Measurements from ENCODE around the gene FHIT.

The FHIT gene

GRCh38 chr3:60102154-60102553, 1149.1 kb downstream of the FHIT start:
- DNase-seq (ENCODE audit: low read depth) = no peak

- no peak for DNase-seq (ENCODE audit: low read depth)
These were observed 1149.6 kb downstream of the FHIT start for GRCh38 chr3:60101621-60102020.

GRCh38 chr3:60096403-60096802, 1154.8 kb downstream of the FHIT start:
- DNase-seq (ENCODE audit: low read depth) = no peak

GRCh38 chr3:60095930-60096329, 1155.3 kb downstream of the FHIT start:
- no peak for DNase-seq (ENCODE audit: low read depth)

GRCh38 chr3:60095516-60095915, 1155.7 kb downstream of the FHIT start:
- no peak for DNase-seq (ENCODE audit: low read depth)

GRCh38 chr3:60094392-60094947, 1156.8 kb downstream of the FHIT start:
- no peak for DNase-seq (ENCODE audit: low read depth)

GRCh38 chr3:60090548-60090947, 1160.7 kb downstream of the FHIT start:
- no peak for DNase-seq (ENCODE audit: low read depth)

GRCh38 chr3:60086811-60087210, 1164.4 kb downstream of the FHIT start:
- DNase-seq (ENCODE audit: low read depth) = peak; percentile 51

GRCh38 chr3:60085649-60086048, 1165.6 kb downstream of the FHIT start:
- DNase-seq (ENCODE audit: low read depth) = no peak

GRCh38 chr3:60081381-60082095, 1169.7 kb downstream of the FHIT start:
- no peak for DNase-seq (ENCODE audit: low read depth)

GRCh38 chr3:60080648-60081047, 1170.6 kb downstream of the FHIT start:
- DNase-seq (ENCODE audit: low read depth) = no peak

- no peak for DNase-seq (ENCODE audit: low read depth)
These were observed 1172.2 kb downstream of the FHIT start for GRCh38 chr3:60079076-60079475.

- no peak for DNase-seq (ENCODE audit: low read depth)
These were observed 1174.9 kb downstream of the FHIT start for GRCh38 chr3:60076331-60076730.

GRCh38 chr3:60073942-60074341, 1177.3 kb downstream of the FHIT start:
- DNase-seq (ENCODE audit: low read depth) = no peak

GRCh38 chr3:60073228-60073627, 1178.0 kb downstream of the FHIT start:
- no peak for DNase-seq (ENCODE audit: low read depth)

- no peak for DNase-seq (ENCODE audit: low read depth)
These were observed 1180.9 kb downstream of the FHIT start for GRCh38 chr3:60070366-60070765.

- DNase-seq (ENCODE audit: low read depth) = no peak
These were observed 1185.9 kb downstream of the FHIT start for GRCh38 chr3:60065227-60065868.

GRCh38 chr3:60064210-60065178, 1186.8 kb downstream of the FHIT start:
- DNase-seq (ENCODE audit: low read depth) = peak; percentile 64

GRCh38 chr3:60056404-60056803, 1194.8 kb downstream of the FHIT start:
- no peak for DNase-seq (ENCODE audit: low read depth)

- peak; percentile 26 for DNase-seq (ENCODE audit: low read depth)
These were observed 1195.5 kb downstream of the FHIT start for GRCh38 chr3:60055765-60056164.

GRCh38 chr3:60053526-60054265, 1197.6 kb downstream of the FHIT start:
- peak; percentile 17 for DNase-seq (ENCODE audit: low read depth)

- no peak for DNase-seq (ENCODE audit: low read depth)
These were observed 1202.8 kb downstream of the FHIT start for GRCh38 chr3:60048447-60048848.

All from HS-27A (cell line).